Activated CD8-positive, alpha-beta memory T cell treated with anti-CD3 and anti-CD28 coated beads, Interleukin-2, amount 50 U/mL, for 24 hours (primary cell): ENCODE data around the gene RIPPLY2.

Experiments used
- DNase-seq: peaks from one replicate; pipeline ENCODE4 v3.0.0-alpha.2; 2020; ENCODE audit errors: extremely low read depth

Gene RIPPLY2

DNA sequence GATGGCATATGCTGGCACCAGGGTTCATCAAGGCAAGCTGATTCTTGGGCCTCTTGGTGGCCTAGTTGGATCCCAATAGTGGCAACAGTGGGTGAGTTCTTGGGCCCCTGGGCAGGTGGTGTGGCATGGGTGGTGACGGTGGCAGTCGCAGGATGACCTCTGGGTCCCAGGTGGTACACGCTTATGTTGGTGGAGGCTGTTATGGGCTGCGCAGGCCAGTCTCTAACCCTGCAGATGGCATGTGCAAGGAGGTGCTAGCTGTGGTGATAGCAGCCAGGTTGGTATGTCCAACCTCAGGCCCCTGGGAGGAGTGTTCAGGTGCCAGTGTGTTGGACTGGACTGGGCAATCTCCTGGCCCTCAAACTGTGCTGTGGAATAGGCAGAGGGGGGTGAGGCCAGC, 52.5 kb downstream of the RIPPLY2 start:
- no peak for DNase-seq
